ENCODE data around the gene KCNN4.
"Not testable (repeated sequence)": the region's sequence is repeated elsewhere in the genome, so short reads cannot be mapped to it uniquely, and the experiment has no call there.

Gene KCNN4

DNA sequence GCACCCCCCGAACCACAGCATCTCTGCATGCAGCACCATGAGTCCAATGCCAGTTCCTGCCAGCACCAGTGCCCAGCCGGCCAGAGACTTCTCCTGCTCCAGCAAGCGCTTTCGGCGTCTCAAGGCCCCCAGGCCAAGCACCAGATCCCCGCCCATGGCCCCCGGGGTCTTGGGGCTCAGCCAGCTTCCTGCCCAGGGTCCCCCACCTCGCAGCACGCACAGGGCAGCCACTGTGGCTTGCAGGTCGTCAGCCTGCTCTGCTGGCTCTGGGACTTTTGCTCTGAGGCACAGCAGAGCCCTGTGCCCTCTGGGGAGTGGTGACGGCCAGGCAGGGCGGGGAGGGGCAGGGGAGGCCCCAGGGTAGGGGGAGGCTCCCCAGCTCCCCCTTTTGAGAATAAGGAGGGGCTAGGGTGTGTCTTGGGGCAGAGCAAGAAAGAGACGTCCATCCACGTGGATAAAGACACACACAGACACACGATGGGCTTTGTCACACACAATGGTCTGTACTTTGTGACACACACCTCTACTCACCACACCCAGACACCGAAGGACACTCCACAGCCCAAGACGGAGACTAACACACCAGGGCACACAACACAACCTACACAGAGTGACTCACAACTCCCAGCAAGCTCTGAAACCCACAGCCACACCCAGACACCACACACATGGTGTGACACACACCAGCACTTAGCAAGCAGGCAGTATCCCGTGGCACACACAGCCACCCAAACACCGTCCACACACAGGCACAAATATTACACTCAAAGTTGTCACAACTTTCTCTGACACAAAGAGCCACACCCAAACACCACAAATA, at the start of gene KCNN4:
Gene KCNN4 (minus strand): TSS at position 268 of the 820 bp plus-strand sequence. CDS start 112 bp downstream, at position 156.
- no peak for DNase-seq

DNA sequence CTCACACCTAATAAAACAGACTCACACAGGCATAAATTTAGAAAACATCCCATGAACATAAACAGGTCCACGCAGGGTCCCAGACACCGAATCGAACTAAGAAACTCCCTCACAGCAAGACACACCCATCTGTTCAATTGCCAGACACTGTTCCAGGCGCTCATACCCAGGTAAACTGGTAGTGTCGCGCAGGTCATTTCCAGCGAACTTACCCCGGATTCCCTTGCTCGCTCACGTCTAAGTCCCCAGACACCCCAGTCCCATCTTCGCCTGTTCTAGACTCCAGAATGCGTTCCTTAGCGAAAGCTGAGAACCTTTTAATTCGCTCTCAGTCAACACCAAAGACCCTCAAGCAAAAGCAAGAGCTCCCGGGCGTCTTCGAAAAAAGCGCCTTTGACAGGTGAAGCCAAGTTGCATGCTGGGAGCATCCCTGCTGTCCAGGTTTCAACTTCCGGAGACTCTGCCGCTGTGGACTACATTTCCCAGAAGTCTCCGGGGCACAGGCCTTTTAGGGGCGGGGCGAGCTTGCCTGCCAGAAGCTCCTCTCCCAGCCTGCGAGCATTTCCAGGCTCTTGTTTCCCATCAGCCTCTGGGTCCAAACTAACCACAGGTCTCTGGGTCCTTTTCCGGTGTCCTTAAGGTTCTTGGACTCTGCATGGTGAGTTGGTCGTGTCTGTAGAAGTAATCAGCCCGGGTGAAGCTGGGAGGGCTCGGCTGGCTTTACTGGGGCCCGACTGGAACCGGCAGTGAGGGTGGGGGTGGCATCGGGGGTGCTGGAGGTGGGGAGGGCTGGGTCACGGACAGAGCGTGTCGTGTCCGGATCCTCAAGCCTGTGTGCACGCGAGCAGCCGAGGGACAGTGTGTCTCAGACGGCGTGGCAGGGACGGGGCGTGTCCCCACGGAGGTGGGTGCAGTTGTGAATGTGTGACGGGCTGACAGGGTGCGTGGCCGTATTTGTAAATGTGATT, 46.3 kb upstream of the KCNN4 start, which contains the start of gene ZNF283:
Gene ZNF283 (plus strand): TSS at position 535 of the 968 bp plus-strand sequence. CDS start 6,184 bp downstream, outside the sequence.
- peak; percentile 97 for DNase-seq

DNA sequence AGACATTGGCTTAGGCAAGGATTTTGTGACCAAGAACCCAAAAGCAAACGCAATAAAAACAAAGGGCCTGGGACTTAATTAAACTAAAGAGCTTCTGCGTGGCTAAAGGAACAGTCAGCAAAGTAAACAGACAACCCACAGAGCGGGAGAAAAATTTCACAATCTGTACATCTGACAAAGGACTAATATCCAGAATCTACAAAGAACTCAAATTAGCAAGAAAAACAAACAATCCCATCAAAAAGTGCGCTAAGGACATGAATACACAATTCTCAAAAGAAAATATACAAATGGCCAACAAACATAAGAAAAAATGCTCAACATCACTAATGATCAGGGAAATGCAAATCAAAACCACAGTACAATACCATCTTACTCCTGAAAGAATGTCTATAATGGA, 43.8 kb upstream of the KCNN4 start:
- peak; percentile 22 for DNase-seq

DNA sequence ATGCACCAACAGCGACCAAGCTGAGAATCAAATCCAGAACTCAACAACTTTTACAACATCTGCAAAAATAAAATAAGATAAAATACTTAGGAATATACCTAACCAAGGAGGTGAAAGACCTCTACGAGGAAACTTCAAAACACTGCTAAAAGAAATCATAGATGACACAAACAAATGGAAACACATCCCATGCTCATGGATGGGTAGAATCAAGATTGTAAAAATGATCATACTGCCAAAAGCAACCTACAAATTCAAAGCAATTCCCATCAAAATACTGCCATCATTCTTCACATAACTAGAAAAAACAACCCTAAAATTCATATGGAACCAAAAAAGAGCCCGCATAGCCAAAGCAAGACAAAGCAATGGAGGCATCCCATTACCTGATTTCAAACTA, 43.1 kb upstream of the KCNN4 start:
- not testable (repeated sequence) for DNase-seq

DNA sequence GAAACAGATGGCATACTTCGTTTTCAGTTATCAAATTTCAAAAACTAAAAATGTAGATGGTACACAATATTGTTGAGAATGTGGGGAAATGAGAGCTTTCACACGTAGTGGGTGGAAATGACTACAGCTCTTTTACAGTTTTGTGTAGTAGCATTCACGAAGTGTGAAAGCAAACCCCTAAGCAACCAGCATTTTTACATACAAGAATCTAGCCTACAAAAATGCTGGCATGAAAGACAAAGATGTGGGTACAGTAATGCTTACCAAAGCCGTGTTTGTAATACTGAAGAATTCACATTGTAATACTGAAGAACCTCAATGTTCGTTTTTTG, 40.1 kb upstream of the KCNN4 start:
- no peak for DNase-seq

DNA sequence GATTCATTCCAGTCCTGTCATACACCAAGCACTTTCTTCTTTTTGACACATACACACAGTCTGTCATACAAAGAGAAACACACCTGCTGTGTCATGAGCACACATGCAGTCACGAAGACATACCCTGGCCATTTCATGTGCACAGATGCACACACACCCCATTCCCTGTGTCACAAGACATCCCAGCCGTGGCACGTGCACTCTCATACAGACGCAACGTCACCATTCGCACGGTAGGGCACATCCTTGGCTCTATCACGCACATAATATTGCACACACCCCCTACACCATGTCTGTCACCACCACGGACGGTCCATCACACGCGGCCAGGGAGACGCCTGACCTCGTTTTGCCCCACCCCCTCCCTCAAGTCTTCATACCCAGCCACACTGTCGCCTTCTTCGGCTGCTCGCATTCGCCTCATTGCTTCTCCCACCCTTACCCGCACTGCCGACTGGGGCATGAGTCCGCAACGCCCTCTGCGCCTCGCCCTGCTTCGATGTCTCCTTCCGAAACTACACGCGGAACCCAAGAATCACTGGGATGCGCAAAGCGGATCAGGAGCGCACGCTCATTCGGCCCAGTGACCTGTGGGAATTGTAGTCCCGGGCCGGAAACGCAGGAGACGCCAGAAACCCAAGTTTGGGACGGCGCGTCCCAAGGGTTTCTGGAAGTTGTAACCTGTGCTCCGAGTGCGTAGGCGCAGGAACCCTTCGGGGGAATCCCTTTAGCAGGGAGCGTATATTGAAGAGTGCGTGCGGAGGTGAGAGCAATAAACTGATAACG, 39.5 kb upstream of the KCNN4 start:
- DNase-seq = no peak

DNA sequence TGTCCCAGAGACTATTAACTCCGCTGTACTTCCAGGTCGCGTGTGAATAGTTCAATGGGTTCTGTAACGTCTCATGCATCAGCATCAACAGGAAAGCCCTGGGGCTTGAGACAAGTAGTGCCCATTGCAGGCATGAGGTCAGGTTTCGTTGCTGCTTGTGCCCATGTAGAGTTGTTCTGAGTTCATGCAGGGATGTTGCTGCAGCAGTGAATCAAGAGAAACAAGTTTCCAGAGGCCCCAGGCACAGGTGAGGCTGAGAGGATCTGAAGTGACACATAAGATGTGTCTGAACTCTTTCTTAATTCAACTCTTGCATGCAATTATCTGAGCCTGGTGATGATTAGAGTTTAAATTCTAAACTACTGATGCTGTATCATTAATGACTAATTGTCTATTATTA, 37.7 kb upstream of the KCNN4 start:
- DNase-seq = no peak

DNA sequence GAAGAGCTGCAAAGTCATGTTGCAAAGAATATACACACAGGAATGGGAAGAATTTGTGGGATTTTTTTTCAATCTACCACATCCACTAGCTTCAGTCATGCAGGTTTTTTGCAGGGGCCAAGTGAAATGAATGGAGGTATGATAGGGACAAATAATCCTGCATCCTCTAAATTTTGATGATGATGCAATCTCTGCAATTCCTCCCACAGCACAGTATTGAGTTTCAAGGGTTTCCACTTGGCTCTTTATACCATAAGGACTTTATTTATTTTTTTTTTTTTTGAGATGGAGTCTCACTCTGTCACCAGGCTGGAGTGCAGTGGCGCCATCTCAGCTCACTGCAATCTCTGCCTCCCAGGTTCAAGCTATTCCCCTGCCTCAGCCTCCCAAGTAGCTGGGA, 36.7 kb upstream of the KCNN4 start:
- not testable (repeated sequence) for DNase-seq

DNA sequence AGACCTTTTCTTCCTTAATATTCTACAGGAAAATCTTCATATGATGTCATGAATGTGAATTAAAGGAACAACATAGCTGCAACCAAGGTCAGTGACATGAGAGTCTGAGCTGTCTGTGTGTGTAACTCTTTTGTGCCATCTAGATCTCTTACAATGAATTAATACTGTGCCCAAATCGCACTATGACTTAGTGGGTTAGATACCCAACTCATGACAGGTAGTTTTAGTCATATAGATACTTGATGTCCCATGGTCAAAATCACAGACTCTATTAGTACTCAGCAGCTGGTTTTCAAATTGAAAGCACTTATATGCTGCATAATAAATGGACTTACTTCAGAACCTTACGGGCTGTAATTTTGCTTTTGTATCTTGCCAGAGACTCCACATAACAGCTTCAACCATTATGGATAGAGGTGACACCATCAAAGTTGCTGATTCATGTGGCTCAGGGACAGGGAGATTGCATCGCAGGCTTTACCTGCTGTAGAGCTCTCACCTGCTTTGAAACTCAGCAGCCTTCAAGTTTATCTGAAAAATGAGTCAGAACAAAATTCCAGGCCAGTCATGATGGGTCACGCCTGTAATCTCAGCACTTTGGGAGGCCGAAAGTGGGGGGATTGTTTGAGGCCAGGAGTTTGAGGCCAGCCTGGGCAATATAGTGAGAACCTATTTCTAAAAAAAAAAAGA, 34.0 kb upstream of the KCNN4 start:
- DNase-seq = no peak

DNA sequence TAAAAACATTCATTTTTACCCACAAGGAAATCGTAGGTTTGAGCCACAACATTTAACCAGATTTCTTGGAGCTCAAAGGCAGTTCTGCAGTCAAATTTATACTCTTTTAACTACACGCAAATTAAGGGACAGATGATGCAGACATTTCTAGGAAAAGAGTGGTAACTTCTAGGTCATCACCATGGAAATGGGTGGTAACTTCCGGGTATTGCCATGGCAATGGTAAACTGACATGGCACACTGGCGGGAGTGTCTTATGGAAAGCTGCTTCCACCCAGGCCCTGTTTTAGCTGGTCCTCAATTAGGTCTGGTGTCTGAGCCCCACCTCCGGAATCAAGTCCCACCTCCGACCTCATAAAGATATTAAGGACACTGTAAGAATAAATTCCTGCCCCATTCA, 31.9 kb upstream of the KCNN4 start:
- DNase-seq = no peak

DNA sequence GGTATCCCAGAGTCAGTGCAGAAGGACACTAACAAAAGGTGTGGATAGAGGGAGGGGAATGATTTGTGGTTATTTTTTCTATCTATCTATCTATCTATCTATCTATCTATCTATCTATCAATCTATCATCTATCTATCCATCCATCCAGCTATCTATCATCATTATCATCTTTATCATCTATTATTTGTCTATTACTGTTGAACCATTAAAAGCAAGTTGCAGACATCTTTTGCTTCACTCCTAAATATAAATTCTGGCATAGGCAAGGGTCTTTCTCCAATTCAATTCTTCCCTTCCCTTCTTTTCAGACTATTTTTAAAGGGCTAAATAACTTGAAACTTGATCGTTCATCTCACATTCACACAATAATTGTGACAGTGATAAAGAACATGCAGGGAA, 31.5 kb upstream of the KCNN4 start:
- DNase-seq = no peak

DNA sequence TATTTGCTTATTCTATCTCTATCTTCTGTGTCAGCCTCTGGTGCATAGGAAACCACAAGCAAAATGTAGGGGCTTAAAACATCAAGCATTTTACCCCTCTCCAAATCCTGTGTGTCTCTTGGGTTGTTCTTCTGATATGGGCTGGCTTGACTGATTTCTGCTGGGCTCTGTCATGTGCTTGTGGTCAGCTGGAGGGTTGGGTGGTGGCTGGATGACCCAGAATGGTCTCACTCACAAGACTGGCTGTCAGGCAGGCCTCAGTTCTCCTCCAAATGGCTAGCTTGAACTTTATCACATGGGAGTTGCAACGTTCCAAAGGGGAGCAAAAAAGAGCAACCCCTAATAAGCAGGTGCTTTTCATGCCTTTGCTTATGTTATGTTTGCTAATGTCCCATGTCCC, 31.1 kb upstream of the KCNN4 start:
- DNase-seq = no peak

DNA sequence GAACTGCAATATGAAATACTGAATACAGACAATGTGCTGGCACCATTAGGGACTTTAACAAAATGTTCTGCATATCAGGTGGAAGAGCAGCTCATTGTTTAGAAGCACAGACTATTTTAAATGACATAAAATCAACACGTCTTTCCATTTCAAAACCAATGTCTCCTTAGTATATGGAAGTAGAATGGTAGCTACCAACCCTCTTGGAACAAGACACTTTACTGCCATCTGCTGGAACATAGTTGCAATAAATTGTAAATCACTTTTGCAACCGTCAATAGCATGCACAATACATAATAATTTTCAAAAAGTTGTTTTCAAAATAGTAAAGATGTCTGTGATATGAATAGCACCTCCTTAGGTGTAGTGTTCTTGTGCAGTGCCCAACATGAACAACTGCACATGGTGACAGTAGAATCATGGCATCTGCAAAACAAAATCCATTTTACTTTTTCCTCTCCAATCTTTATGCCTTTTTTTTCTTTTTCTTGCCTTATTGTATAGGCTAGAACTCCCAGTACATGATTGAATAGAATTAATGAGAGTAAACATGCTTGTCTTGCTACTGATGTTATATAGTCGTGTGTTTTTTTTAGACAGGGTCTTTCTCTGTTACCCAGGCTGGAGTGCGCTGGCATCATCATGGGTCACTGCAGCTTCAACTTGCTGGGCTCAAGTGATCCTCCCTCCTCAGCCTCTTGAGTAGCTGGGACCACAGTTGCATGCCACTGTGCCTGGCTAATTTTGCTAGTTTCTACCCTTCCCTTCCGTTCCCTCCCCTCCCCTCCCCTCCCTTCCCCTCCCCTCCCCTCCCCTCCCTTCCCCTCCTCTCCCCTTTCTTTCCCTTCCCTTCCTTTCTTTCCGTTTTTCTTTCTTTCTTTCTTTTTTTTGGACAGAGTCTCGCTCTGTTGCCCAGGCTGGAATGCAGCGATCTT, 29.3 kb upstream of the KCNN4 start:
- peak; percentile 65 for DNase-seq

DNA sequence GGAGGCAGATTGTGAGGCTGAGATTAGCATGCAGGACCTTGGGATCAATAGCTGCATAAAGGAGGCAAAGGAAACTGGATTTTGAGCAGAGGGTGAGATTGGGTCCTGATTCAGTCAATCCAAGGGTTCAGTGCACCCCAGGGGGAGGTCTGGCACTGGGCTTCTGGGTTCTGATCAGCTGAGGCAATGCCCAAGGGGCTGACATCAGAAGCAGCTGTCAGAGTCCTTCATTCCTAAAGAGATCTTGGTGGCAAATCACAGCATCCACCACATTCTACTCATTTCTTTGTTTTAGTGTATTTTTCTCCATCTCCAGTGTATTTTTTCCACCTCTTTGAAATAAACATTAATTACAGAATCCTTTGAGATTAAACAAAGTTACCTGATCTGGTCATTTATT, 26.9 kb upstream of the KCNN4 start:
- no peak for DNase-seq

DNA sequence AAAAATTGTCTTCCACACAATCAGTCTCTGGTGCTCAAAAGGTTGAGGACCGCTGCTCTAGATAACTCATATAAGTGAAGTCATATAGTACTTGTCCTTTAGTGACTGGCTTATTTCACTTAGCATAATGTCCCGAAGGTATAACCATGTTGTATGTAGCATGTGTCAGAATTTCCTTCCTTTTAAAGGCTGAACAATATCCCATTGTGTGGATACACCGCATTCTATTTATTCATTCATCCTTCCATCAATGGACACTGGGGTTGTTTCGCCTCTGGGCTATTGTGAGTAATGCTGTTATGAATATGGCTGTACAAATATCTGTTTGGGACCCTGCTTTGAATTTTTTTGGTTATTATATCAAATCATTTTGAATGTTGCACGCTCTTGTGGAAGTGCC, 26.1 kb upstream of the KCNN4 start:
- no peak for DNase-seq

DNA sequence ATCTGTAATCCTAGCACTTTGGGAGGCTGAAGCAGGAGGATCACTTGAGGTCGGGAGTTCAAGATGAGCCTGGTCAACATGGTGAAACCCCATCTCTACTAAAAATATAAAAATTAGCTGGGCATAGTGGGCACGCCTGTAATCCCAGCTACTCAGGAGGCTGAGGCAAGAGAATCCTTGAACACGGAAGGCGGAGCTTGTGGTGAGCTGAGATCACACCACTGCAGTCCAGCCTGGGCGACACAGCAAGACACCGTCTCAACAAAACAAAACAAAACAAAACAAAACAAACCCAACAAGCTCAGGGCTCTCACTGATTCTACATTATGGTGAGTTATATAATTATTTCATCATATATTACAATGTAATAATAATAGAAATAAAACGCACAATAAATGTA, 25.6 kb upstream of the KCNN4 start:
- DNase-seq = not testable (repeated sequence)

DNA sequence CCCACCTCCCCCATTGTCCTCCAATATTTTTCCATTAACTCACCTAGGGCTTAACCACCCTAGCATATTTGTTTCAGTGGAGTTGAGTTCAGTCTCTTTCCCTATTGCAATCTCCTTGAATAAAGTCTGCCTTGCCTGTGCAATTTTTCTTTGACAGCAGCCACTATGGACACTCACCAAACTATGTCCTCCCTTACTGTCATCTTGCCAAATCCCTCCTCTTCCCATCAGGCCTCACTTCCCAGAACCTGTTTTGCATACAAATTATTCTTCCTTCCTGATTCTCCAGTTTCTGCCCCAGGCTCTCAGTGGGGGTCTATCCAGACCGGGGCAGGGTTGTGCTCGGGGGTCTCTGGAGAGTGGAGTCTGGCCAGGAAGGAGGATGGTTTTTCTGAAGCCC, 23.7 kb upstream of the KCNN4 start:
- no peak for DNase-seq

DNA sequence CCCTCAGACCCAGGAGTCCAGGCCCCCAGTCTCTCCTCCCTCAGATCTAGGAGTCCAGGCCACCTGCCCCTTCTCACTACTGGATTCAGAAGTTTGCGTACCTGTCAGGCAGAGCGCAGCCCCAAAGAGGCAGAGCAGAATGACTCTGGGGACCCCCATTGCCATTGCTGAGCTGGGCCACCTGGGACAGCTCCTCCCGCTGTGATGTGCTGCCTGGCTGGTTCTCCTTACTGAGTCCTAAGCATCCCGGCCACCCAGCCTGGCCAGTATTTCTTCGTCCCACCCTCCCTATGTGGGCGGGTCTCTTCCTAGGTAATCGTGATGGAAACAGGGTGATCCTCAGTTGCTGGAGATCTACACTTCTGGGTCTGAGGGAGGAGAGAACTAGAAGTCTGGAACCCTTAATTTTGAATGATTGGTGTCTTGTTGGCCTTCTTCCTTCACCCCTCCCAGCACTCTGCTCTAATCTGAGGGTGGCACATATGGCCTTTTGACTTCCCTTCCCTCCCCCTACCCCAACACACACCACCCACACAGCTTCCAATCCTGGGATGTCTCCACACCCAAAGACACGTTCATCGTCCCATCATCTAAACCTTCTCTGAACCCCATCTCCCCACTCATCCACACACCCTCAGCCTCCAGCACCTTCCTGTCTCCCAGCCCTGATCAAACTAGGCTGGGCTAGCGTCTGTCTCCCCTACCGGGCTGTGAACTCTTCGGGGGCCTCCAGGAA, 21.6 kb upstream of the KCNN4 start, which contains the start of gene LYPD5:
Gene LYPD5 (minus strand): TSS at position 232 of the 736 bp plus-strand sequence. CDS start 67 bp downstream, at position 165.
- DNase-seq = no peak

DNA sequence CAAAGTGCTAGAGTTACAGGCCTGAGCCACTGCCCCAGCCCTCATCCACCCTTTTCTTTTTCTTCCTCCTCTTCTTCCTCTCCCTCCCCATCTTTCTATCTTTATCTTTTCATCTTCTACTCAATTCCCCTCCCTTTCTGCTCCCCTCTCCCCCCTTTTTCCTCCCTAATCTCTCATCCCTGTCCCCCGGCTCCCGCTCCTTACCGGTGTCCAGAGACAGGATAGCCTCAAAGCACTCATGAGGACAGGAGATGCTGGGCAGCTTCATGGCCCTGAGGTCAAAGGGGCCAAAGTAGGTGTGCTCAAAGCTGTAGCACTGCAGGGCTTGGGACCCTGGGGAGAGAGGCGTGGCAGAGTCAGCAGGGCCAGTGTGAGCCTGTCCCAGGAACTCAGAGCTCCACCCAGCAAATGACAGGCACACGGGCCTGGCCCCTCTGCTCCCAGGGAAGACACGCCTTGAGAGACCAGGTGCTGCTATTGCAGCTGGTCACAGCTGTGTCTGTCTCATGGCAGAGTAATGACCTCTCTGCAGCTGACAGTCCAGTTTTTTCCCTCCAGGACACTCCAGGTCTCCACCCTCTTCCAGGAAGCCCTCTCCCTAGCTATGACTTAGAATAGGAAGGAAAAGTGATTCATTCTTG, 18.8 kb upstream of the KCNN4 start:
- peak; percentile 81 for DNase-seq

All from NCI-H146 (cell line).